ENCODE data around the gene PLCH1.

The PLCH1 gene

DNA sequence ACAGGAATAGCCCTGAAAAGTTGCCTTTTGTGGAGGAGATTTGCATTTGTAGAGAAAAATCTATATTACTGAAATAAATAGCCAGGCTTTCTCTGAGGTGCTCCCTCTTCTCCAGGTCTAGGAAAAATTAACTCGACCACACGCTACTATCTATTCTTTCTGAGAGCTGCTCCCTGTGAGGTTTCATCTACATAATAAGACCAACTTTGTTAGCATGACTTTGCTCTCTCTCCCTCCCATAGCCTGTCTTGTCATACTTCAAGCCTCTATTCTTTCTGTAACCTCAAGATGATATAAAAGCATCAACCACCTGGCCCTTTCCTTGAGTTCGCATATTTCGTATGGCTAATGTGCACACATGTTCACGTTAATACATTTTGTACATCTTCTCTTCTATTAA is 375.6 kb downstream of the PLCH1 start:
- no peak for DNase-seq

DNA sequence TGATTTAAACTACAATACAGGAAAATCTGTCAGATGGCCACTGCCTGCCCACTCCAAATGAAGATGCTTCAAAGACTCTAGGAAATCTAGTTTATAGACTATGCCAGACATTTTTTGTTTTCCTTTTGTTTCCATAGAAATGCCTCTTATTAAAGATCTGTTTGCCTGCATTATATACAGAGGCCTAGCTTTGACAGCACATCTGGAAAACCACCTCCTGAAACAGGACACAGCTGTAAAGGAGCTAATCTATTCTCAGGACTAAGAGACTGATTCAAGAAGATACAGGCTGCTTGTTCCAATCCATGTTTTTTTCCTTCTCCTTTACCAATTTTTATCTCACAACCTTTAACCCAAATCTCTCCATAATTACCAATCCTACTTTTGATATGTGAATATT is 376.1 kb downstream of the PLCH1 start:
- DNase-seq = no peak

DNA sequence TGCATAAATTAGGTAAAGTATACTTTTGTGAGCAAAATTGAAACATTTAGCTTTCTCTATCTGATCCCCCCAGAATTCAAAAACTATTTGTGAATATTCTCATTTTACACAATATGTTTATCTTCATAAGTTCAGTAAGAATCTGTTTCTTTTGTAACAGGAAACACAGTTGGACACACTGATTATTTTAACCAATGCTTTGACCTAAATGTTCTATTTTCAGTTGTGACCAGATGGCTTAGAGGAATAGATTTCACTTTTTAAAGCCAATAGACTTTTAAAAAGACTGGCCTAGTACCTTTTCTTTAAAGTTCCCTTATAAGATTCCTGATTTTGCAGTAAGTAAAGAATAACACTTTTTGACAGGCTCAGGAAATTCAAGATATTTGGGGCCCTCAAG is 377.4 kb downstream of the PLCH1 start:
- no peak for DNase-seq

DNA sequence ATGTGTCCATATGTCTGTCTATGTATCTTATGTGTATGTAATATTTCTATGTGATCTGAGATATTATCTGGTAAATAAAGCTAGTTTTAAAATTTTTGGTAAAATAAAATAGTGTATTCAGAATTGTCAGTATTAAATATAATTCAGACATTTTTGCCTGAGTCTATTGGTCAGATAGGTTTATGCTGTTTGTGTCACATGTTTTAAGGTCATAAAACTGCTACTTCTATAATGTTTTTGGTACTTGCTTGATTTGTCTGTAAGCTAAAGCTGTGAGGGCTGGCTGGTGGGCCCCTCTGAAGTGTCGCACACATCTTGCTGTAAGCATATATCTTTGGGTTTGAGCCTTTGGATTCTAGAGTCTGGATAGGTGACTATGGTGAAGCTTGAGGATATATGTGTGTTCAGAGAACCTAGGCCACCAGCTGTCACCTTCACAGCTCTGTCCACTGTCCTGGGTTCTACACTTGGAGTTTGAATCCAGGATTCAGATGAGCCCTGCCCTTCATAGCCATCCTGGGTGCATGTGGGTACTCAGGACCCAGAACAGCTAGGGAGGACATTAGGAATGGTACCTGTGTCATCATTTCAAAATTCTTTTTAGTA is 379.6 kb downstream of the PLCH1 start:
- no peak for DNase-seq

DNA sequence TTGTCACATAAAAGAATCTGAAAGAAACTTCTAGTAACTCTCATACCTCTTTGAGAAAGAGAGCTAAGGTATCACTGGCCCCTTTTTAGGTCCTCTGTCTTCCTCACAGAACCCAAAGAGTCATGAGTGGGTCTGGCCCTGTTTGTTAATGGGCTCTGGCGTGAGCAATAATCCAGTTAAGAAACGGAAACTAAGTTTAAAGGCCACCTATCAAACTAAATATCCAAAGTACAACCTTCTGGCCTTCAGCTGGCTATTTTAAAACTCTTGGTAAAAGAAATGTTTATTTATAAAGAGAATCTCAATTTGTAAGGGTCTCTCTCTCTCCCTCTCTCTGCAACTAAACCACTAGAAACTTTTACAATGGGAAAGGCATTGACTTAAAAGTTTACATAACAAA is 380.4 kb downstream of the PLCH1 start:
- no peak for DNase-seq

DNA sequence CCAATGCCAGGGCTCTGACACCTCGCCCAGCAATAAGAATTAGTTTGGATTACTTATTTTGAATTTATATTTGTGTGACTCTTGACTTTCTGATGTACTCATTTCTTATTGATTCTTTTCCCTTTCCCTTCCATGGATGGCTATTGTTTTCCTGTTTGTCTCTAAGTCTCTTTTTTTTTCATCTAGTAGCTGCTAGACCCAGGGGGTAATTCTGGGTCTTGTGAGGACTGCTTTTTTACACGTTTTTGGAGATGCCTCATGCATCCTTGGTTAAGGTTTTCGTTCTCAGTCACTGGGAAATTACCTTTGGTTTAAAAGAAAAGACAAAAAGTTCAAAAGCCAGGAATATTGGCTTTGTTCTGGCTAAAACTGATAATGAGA is 381.2 kb downstream of the PLCH1 start:
- no peak for DNase-seq

DNA sequence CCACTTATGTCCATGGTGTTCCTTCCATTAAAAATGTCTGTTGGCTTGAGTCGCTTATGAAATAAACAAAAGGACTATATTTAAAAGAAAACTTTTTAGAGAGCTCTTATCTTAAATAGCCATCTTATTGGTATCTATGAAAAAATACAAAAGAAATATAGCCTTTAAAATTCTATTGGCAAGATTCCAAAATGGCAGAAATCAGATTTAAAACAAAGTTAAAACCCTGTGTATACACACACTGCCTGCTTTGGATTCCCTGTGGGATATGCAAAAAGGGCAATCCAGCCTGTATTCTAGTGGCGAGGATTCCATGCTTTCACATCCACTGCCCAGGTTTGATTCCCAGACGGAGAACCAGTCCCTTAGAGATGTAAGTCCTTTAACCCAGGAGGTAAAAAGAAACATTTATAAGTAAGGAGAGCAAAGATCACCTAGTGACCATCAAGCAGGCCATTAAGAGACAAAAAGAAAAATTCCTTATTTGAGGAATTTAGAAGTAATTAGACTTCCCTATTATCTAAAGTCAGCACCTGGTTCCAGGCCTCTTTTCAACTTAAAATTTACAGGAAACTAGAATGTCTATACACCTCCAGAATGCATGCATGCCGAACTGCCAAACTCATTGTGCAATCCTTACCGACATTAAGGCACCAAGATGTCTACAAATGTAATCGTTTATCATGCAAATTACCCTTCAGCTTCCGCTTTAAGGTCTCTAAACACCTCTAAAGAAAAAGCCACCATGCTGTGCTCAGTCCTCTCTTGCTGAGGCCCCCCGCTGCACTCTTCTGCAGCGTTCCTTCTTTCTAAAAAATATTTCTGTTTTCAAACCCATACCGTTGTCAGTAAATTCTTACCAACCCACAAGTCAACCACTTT is 381.8 kb downstream of the PLCH1 start:
- DNase-seq = no peak

DNA sequence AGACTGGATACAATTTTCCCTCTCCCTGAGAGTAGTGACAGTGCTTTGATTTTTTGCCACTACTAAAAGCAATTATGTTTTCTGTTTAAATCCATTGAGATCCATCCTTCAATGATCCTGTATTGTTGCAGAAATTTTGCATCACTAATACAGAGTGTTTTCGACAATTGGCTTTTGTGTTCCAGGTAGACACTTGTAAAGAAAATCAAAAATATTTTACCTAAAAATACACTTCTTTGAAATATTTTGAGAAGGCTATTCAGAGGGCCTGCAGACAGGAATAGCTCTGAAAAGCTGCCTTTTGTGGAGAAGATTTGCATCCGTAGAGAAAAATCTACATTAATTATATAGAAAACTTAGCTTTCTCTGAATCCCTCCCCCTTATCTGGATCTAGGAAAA is 384.6 kb downstream of the PLCH1 start:
- no peak for DNase-seq

DNA sequence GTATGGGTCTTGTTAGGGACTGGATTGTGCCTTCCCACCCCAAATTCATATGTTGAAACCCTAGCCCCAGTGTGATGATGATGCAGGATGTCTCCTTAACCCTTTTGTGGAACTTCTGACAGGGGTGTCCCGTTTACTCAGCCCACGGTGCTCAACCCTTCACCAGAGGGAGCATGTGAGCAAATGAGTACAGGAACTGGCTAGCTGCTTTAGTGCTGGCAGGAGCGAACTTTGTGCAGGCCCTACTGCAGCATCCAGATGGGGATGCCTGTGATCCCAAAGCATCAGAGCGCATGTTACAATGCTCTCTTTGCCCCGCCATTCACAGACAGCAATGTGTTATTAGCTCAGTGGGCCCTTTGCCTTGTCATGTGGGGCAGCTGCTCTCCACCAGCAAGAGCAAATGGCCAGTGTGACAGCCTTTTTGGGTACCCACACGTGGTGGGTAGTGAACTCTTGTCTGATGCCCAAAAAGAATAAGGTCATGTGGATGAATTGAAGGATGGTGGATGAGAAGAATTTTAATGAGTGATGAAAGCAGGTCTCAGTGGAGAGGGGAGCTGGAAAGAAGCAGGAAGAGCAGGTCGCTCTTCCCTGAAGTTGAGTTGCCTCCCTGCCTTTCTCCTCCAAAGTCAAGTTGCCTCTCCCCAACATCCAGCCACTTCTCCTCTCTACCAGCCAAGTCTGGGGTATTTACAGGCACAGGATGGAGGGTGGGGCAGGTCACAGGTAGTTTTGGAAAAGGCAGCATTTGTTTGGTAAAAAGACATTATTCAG is 388.1 kb downstream of the PLCH1 start:
- DNase-seq = no peak

DNA sequence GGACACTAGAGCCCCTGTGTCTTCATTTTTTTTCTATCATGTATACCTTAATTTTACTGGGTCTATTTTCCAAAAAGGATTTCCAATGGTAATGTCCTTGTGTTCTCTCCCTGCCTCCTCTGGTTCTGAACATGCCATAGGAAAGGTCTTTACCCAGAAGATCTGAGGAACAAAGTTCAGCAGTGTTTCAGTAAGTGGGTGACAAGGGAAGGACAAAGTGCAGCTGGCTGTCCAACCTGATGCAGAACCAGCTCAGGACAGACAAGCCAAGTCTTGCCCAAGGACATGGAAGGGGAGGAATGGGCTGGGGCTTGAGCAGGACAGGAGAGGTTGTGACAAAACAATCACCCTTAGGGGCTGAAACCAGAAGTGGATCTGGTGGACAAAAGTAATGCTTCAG is 390.2 kb downstream of the PLCH1 start:
- no peak for DNase-seq

DNA sequence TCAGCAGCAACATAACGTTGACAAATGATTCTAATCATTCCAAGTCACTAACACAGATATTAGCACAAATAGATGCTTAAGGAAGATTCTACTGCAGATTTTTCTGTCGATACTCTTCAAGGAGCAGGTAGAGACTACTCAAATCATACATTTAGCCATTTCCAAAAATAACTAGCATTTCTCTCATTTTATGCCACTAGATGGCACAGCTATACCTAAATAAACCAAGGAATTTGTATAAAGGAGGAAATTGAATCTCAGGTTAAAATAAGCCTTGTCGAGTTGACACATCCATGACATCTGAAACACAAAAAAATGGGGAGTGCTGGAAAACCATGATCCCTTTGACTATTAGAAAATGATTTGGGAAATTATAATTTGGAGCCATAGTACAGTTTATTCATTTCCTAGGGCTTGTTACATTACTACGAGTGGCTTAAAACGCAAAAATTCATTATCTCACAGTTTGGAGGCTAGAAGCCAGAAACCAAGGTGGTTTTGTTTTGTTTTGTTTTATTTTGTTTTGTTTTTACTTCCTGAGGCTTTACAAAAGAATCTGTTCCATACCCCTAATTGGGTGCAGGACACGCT is 391.9 kb downstream of the PLCH1 start:
- peak; percentile 69 for DNase-seq

DNA sequence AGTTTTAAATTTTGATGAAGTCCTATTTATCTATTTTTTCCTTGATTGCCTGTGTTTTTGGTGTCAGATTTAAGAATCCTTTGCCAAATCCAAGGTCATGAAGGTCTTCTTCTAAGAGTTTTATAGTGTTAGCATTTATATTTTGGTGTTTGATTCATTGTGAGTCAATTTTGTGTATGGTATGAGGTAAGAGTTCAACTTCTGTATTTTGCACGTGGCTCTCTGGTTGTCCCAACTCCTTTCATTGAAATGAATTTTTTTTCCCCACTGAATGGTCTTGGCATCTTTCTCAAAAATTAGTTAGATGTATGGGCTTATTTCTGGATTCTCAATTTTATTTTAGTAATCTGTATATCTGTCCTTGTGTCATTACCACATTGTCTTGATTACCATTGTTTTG is 394.3 kb downstream of the PLCH1 start:
- no peak for DNase-seq

DNA sequence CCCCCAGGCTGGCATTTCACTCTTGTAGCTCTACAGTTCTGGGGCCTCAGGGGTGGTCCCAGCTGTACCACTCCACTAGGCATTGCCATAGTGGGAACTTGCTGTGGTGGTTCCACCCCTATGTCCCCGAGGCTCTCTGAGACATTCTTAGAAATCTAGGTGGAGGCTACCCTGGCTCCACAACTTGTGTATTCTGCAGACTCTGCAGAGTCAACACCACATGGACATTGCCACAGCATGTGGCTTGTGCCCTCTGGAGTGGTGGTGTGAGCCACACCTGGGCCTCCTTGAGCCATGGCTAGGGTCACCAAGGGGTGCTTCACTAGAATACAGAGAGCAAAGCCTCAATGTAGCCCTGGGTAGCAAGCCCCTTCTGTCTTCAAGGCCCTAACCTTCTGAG is 397.0 kb downstream of the PLCH1 start:
- no peak for DNase-seq

DNA sequence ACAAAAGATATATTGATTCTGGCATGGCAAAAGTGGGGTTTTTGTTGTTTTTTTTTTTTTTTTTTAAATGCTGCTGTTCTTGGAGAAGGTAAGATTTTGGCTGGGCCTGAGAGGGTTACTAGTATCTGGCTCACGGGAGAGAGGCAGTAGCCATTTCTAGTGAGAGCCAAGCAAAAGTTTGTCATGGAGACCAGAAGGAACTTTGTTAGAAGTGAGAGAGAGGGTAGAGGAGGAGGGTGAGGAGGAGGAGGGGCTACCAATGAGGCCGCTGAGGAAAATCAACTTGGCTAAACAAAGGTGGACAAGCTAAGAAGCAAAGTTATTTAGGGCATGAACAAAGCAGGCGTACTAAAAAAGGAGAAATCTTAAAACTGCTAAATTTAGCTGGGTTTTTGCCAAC is 402.5 kb downstream of the PLCH1 start:
- DNase-seq = no peak

DNA sequence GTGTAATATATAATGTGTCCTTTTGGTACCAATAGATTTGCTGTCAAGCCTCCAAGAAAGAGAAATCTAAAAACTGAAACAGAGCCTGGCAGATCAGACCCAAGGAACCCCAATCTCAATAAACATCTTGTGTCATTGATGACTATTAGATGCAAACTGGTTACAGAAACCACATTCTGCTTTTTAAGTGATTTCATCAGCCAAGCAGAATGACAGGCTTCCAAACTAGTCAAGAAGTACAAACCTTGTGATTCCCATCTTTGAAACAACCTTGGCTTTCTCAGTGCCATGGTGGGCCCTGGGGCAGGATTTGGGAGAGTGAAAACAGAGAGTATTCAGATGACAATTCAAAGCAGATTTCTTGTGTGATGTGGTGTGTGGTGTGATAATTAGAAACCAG is 405.8 kb downstream of the PLCH1 start:
- DNase-seq = no peak

DNA sequence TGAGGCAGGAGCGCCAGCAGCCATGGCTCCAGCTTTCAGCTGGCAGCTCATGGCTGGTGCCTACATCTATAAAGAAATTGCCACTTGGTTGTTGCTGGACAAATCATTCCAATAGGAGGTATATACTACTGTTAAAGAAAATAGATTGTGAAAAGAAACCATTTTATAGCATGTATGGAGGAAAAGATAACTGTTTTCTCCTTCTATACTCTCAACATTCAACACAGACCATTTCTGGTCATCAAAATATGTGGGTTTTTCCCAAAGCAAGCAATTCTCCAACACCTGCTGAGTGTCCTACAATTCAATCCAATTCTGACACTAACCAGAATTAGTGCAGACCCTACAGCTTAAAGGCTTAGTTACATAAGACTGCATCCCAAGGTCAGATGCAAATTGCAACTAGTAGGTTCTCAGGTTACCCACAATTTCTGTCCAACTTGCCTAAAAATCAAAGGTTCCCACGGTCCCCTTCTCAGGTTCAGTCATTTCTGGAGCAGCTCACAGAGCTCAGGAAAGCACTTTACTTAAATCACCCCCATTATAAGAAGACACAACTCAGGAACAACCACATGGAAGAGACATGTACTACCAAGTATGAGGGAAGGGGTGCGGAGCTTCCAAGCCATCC is 409.0 kb downstream of the PLCH1 start:
- no peak for DNase-seq

DNA sequence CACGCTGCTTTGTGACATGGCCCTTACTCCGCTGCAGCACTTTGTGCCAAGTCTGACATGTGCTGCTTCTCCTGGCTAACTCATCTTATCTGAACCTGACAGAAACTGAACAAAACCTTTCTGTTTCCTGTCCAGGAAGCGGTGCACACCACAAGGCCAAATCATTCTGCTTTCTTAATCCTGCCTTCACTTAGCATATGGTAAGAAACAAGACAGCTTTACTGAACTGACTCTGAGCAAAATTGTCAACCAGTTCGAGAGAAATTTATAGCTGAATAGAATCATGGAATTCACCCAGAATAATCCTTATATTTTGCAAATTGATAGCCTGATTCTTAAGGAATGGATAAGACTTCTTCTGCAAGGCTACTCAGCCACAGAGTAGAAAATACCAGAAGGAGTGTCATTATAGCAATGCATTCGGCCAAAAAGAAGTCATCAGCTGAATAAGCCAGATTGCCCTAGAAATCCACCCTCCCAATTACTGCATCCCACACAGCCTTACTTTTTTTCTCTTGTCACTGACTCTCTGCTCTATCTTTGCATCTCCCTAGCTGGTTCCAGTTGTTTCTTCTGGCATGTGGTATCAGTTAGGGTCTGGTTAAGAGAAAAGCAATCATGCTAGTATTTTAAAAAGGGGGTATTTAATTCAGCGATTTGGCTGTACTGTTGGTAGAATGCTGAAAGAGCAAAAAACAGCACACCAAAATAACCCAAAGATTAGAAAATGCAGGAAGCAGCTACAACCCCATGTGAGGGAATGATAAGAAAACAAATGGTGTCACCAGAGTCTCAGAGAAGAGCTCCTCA is 409.8 kb downstream of the PLCH1 start:
- DNase-seq = peak; percentile 92

DNA sequence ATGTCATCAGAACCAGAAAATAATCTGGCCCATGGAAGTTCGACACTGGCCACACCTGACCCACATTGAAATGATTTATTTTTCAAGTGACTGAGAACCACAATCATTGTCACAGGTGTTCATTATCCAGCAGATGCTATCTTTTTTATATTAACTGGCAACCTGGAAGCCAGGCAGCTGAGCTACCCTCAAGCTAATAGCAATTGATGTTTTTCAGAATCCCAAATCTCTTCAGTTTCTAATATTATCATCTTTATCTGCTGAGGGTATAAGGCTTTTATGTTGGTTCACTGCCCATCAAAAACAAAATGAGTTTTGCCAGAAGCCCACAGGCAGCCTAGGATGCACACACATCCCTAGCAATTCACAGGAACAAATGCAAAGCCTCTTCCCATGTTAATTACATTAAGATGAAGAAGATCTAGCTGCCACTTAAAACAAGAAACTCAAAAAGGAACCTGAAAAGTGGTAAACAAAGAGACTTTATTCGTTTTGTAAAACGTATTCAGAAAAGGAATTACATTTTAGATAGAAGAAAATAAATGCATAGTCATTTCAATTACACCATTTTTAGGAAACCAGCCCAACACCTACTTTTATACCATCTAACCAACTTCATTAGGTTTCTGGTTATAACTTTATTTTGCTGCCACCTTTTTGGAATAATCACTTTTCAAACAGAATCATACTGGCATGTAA is 410.5 kb downstream of the PLCH1 start:
- DNase-seq = peak; percentile 27

DNA sequence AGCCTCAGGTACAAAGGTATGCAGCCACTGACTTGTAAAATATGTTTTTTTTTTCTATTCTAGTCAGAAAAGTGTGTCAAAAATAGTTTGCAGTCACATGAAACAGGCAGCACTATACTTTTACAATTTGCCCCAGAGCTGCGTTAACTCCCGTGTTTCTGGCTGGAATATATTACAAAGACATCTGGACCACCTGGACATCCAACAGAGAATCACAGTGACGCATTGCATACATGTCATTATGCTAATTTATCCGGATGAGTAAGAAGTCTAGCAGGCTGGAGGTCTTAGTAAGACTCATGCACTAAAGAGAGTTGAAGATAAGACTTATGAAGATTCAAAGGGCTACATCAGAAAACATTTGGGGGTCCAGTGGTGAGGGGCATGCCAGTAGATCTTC is 412.2 kb downstream of the PLCH1 start:
- DNase-seq = no peak

DNA sequence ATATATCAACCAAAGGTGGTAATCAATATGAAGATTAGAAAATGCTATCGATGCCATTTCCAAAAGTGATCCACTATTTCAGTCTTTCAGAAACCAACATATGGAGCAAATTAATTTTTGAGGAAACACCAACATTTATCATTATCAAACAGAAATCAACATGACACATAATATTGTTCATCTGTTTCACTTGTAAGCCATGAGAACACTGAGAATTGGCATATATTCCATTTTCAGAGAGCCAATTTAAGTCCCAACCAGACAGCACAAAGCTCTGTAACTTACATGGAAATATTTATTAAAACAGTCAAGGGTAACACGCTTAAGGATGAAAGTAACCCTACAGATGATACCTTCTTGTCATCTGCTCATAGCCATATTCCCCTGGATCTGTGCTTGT is 413.8 kb downstream of the PLCH1 start:
- no peak for DNase-seq

DNA sequence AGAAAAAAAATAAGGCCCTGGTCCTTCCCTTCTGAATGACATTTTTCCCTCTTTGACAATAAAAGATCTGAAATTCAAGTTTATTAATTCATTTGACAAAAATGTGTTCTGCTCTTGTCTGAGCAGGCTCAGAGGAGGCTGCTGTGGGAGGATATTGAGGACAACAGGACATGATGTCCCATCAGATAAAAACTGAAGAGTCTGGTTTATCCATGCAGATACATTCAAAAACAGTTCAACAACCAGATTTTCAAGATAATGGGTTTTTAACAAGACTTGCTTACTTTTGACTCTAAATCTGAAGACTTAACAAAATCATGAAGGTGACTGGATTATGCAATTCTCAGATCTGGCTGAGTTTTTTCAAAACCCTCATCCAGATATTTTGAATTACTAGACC is 414.5 kb downstream of the PLCH1 start:
- DNase-seq = no peak

Data from OCI-M1 (cell line).